ENCODE measurements around the gene TGOLN2.

- no peak for TF ChIP-seq EP300 (IDR thresholded peaks at IDR 0.05; ENCODE audit: low read depth in 2 of 2, low read length in 2 of 2)
- no peak for TF ChIP-seq EP300 (CRISPR knock-in tag; IDR thresholded peaks at IDR 0.05; ENCODE audit: borderline replicate concordance)
- no peak for TF ChIP-seq ZNF766 (CRISPR knock-in tag; IDR thresholded peaks at IDR 0.05; ENCODE audit: borderline replicate concordance)
- no peak for TF ChIP-seq CREB1 (IDR thresholded peaks at IDR 0.05)
- no peak for TF ChIP-seq CREB1 (CRISPR knock-in tag; IDR thresholded peaks at IDR 0.05)
- no peak for TF ChIP-seq CTCF (CRISPR knock-in tag; IDR thresholded peaks at IDR 0.05)
- no peak for TF ChIP-seq POLR2AphosphoS5 (IDR thresholded peaks at IDR 0.05; ENCODE audit: low read depth, low read length)
- TF ChIP-seq HOMEZ (CRISPR knock-in tag; IDR thresholded peaks at IDR 0.05; ENCODE audit: low read depth) = no peak
- TF ChIP-seq ZNF431 (CRISPR knock-in tag; IDR thresholded peaks at IDR 0.05; ENCODE audit: borderline replicate concordance, low read depth) = no peak
- TF ChIP-seq RELA (CRISPR knock-in tag; IDR thresholded peaks at IDR 0.05) = no peak
- TF ChIP-seq ZNF782 (CRISPR knock-in tag; IDR thresholded peaks at IDR 0.05; ENCODE audit: borderline replicate concordance) = no peak
These were observed 41.1 kb upstream of the TGOLN2 start for GRCh38 chr2:85368921-85369320.

Data from HepG2 (cell line).